Parathyroid adenoma (tissue), 2 donors: ENCODE data around the gene CD81.
A peak's percentile ranks its signal among the peaks of the same experiment; 100 is the strongest.

ENCODE experiments used
- H2AFZ ChIP-seq: fragments of 300-600 bp; sonication (generic); one replicate; pipeline ENCODE4 v1.7.0; 2017; ENCODE audit warnings: antibody characterized with exemption, mild to moderate bottlenecking
- H3K27ac ChIP-seq: fragments of 300-600 bp; sonication (generic); one replicate; pipeline ENCODE4 v1.7.0; 2017
- H3K27me3 ChIP-seq: fragments of 300-600 bp; sonication (generic); one replicate; pipeline ENCODE4 v1.7.0; 2017; ENCODE audit warnings: low read length; ENCODE audit not compliant: control insufficient read depth, insufficient read depth
- H3K36me3 ChIP-seq: fragments of 300-600 bp; sonication (generic); one replicate; pipeline ENCODE4 v1.7.0; 2017; ENCODE audit warnings: low read length; ENCODE audit not compliant: control insufficient read depth, insufficient read depth
- H3K4me1 ChIP-seq: fragments of 300-600 bp; sonication (generic); one replicate; pipeline ENCODE4 v1.7.0; 2017; ENCODE audit warnings: control low read depth
- H3K4me2 ChIP-seq: fragments of 300-600 bp; sonication (generic); one replicate; pipeline ENCODE4 v1.7.0; 2017; ENCODE audit warnings: low read length
- H3K4me3 ChIP-seq: fragments of 300-600 bp; sonication (generic); one replicate; pipeline ENCODE4 v1.7.0; 2017; ENCODE audit warnings: low read depth, low read length
- H3K79me2 ChIP-seq: fragments of 300-600 bp; sonication (generic); one replicate; pipeline ENCODE4 v1.7.0; 2017; ENCODE audit warnings: control low read depth
- H3K9ac ChIP-seq: fragments of 300-600 bp; sonication (generic); one replicate; pipeline ENCODE4 v1.7.0; 2017; ENCODE audit warnings: mild to moderate bottlenecking
- H3K9me3 ChIP-seq: fragments of 300-600 bp; sonication (generic); one replicate; pipeline ENCODE4 v1.7.0; 2017; ENCODE audit warnings: low read length; ENCODE audit not compliant: control insufficient read depth
- CTCF ChIP-seq: fragments of 300-600 bp; sonication (generic); IDR thresholded peaks from one replicate; pipeline ENCODE4 v1.7.0; 2017; ENCODE audit warnings: antibody characterized with exemption, mild to moderate bottlenecking
- donor health status: primary hyperparathyroidism.

CD81 gene

GRCh38 chr11:2431395-2431794 lies 54.3 kb downstream of the CD81 start:
- no peak overlapping the region for H2AFZ ChIP-seq
- H3K36me3 ChIP-seq: no peaks in the 10 kb centered on the region
- H3K79me2 ChIP-seq: no peaks in the 10 kb centered on the region
- H3K27me3 ChIP-seq: no peaks in the 10 kb centered on the region
- H3K4me3 ChIP-seq: no peak overlapping the region
- TF ChIP-seq CTCF: no peak
- no peak overlapping the region for H3K27ac ChIP-seq
- H3K9me3 ChIP-seq: no peaks in the 10 kb centered on the region
- H3K4me1 ChIP-seq: no peaks in the 10 kb centered on the region
- no peak overlapping the region for H3K9ac ChIP-seq
- H3K4me2 ChIP-seq: no peak overlapping the region

GRCh38 chr11:2432171-2432621 lies 55.1 kb downstream of the CD81 start:
- Histone ChIP-seq H3K27me3 (no peaks in the 10 kb centered on the region), H3K4me2 (no peak overlapping the region), H3K79me2 (no peaks in the 10 kb centered on the region), H2AFZ (peak overlapping the region; percentile 70), H3K4me1 (no peaks in the 10 kb centered on the region), H3K9ac (no peak overlapping the region), H3K36me3 (no peaks in the 10 kb centered on the region), H3K9me3 (no peaks in the 10 kb centered on the region), H3K27ac (no peak overlapping the region), H3K4me3 (no peak overlapping the region)
- no peak for TF ChIP-seq CTCF

GRCh38 chr11:2432628-2433071 lies 55.5 kb downstream of the CD81 start:
- no peak for TF ChIP-seq CTCF
- no peak overlapping the region for H3K4me2 ChIP-seq
- no peak overlapping the region for H3K4me3 ChIP-seq
- H3K9me3 ChIP-seq: no peaks in the 10 kb centered on the region
- no peaks in the 10 kb centered on the region for H3K27me3 ChIP-seq
- no peak overlapping the region for H3K9ac ChIP-seq
- H3K36me3 ChIP-seq: no peaks in the 10 kb centered on the region
- H3K27ac ChIP-seq: no peak overlapping the region
- H3K79me2 ChIP-seq: no peaks in the 10 kb centered on the region
- no peaks in the 10 kb centered on the region for H3K4me1 ChIP-seq
- no peak overlapping the region for H2AFZ ChIP-seq

GRCh38 chr11:2433106-2433925 lies 56.2 kb downstream of the CD81 start:
- Histone ChIP-seq H3K4me1 (no peaks in the 10 kb centered on the region), H3K27ac (no peak overlapping the region), H3K36me3 (no peaks in the 10 kb centered on the region), H3K4me2 (no peak overlapping the region), H3K9ac (no peak overlapping the region), H3K79me2 (no peaks in the 10 kb centered on the region), H2AFZ (no peak overlapping the region), H3K27me3 (no peaks in the 10 kb centered on the region), H3K9me3 (no peaks in the 10 kb centered on the region), H3K4me3 (no peak overlapping the region)
- TF ChIP-seq CTCF: no peak

GRCh38 chr11:2434008-2434407 lies 56.9 kb downstream of the CD81 start:
- no peaks in the 10 kb centered on the region for H3K9me3 ChIP-seq
- H3K27me3 ChIP-seq: no peaks in the 10 kb centered on the region
- TF ChIP-seq CTCF: no peak
- H3K4me1 ChIP-seq: no peaks in the 10 kb centered on the region
- no peak overlapping the region for H3K9ac ChIP-seq
- H3K79me2 ChIP-seq: no peaks in the 10 kb centered on the region
- H3K27ac ChIP-seq: no peak overlapping the region
- H3K36me3 ChIP-seq: no peaks in the 10 kb centered on the region
- no peak overlapping the region for H3K4me2 ChIP-seq
- no peak overlapping the region for H3K4me3 ChIP-seq
- H2AFZ ChIP-seq: no peak overlapping the region
